ENCODE data around the gene SMAD7.
A peak's percentile ranks its signal among the peaks of the same experiment; 100 is the strongest.

Gene SMAD7

DNA sequence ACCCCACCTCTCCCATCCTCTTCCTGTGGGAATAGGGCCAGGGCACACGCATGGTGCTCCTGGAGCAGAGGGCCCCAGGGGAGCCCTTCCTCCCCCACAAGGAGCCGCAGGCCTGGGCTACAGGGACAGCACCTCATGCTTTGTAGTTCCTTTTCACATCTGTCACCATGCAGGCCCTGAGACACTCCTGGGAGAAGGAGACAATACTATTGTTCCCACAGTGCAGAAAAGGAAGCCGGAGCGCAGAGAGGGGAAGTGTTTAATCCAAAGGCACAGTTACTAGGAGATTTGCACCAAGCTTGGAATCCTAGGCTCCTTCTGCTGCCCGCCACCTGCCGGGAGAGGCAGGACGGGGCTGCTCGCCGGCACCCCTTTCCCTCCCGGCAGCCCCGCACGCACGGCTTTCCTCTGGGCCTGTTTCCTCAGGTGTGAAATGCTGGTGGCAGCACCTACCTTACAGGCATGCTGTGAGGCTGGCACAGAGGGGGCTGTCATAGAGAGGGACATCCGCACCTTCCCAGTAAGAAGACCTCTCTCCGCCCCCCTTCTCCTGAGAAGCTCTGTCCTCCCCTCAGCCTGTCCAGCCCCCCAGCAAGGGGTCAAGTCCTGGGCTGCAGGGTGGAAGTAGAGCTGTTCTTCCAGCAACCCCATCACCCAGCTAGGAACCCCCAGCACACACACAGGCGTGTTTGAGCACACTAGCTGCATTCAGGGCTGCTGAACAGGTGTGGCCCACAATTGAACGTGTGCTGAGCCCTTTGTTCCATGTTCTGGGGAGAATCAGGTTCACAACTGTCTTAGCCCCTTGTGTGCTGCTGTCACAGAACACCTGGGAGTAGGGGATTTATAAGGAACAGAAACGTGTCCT lies 62.6 kb downstream of the SMAD7 start:
- DNase-seq (ENCODE audit: low read depth, low spot score) = no peak

GRCh38 chr18:48887294-48887904 lies 63.4 kb downstream of the SMAD7 start:
- no peak for DNase-seq (ENCODE audit: low read depth, low spot score)

More for the DNA sequence above, 62.6 kb downstream of the SMAD7 start:
- no peak overlapping the region for H3K27ac ChIP-seq

DNA sequence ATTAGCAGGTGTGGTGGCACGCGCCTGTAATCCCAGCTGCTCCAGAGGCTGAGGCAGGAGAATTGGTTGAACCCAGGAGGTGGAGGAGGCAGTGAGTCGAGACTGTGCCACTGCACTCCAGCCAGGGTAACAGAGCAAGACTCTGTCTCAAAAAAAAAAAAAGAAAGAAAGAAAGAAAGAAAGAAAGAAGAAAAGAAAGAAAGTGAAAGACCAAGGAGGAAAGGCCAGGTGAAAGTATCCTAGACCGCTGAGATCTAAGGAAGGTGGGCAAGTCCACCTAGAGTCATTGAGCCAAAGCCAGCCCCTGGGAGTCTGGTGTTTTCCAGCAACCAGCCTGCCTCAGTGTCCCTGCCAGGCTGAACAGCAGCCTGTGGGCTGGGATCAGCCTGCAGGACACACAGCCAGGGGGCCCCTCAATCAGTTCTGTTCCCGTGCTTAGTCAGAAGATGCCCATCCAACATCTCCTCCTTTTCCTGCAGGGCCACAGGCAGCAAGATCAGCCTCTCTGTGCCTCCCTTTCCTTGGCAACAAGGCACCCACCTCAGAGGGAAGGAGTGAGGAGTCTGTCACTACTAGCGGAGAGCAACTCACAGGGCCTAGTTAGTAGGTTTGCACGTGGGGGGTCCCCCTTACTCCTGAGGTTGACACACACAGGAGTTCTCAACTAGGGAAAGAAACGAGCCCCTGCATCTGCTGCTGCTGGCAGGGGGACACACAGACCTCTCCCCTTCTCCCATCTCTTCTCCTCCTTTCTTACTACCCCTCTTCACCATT lies 64.1 kb downstream of the SMAD7 start:
- no peak overlapping the region for H3K27ac ChIP-seq
- no peak for DNase-seq (ENCODE audit: low read depth, low spot score)

More at GRCh38 chr18:48887294-48887904, 63.4 kb downstream of the SMAD7 start:
- H3K27ac ChIP-seq = no peak overlapping the region

GRCh38 chr18:48885924-48886400 lies 64.8 kb downstream of the SMAD7 start:
- no peak overlapping the region for H3K27ac ChIP-seq
- DNase-seq (ENCODE audit: low read depth, low spot score) = no peak

DNA sequence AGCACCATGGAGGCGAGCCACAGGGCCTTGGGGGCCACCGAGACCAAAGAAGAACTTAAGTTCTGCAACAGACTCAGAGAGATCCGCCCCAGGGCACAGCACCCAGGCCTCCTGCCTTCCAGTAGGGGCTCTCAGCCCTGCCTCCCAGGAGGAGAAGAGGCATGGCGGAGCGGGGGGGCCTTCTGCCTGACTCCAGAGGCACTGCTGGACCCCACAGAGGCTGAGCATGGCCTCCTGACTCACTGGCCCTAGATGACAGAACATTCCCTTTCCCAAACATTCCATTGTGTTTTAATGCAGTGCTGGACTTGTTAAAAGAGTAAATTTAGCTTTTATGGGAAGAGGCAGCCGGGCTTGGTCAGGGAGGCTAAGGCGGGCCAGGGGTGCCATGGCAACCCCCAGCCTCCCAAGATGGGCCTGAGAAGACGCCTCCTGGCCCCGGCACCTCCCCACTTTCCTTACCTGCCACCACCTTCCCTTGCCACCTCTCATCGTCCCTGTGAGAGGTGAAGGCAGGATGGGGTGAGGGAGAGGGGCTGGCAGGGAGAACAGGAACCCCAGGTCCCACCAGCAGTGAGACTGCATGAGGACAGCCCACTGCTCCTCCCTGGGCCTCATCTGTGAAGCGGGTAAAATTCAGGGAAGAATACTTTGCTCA lies 65.4 kb downstream of the SMAD7 start:
- no peak overlapping the region for H3K27ac ChIP-seq
- DNase-seq (ENCODE audit: low read depth, low spot score) = no peak

DNA sequence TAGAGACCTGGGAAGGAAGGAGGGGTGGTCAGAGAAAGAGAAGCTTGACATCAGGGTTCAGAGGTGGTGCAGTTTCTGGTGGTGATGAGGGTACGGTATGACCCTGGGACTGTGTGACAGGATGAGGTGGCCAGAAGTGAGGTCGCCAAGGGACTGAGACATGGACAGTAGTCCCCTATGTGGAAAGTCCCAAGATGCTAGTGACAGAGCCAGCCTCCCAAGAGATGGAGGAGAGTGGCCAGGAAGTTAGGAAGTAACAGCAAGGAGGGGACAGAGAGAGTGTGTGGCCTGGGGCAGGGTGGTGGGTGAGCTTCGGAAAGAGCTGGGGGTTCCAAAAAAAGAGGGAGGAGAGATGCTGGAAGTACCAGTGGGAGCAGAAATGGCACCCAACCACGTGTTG lies 66.0 kb downstream of the SMAD7 start:
- H3K27ac ChIP-seq = no peak overlapping the region
- DNase-seq (ENCODE audit: low read depth, low spot score) = no peak

GRCh38 chr18:48884306-48884705 lies 66.5 kb downstream of the SMAD7 start:
- no peak overlapping the region for H3K27ac ChIP-seq
- no peak for DNase-seq (ENCODE audit: low read depth, low spot score)

- DNase-seq (ENCODE audit: low read depth, low spot score) = no peak
- no peak overlapping the region for H3K27ac ChIP-seq
These were observed 68.4 kb downstream of the SMAD7 start for GRCh38 chr18:48882379-48882778.

GRCh38 chr18:48880931-48881330 lies 69.8 kb downstream of the SMAD7 start:
- DNase-seq (ENCODE audit: low read depth, low spot score) = no peak
- H3K27ac ChIP-seq = no peak overlapping the region

- peak; percentile 27 for DNase-seq (ENCODE audit: low read depth, low spot score)
- H3K27ac ChIP-seq = no peak overlapping the region
These were observed 71.7 kb downstream of the SMAD7 start for GRCh38 chr18:48879008-48879431.

- no peak overlapping the region for H3K27ac ChIP-seq
- no peak for DNase-seq (ENCODE audit: low read depth, low spot score)
These were observed 72.3 kb downstream of the SMAD7 start for GRCh38 chr18:48878471-48878870.

DNA sequence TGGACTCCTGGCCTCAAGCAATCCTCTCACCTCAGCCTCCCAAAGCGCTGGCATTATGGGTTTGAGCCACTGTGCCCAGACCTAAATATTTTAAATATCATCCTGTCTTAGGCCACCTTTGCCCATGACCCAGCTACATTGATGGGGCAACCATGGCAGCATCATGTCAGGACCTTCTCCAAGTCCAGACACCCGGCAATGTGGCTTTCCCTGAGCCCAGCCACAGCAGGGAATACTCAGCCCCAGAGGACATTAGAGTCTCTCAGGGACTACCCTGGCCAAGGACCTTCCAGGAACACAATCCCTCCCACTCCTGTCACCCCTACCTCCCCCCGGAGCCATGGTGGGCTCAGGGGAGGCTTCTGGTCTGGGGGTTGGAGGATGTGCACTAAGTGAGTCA lies 72.8 kb downstream of the SMAD7 start:
- H3K27ac ChIP-seq = no peak overlapping the region
- DNase-seq (ENCODE audit: low read depth, low spot score) = no peak

DNA sequence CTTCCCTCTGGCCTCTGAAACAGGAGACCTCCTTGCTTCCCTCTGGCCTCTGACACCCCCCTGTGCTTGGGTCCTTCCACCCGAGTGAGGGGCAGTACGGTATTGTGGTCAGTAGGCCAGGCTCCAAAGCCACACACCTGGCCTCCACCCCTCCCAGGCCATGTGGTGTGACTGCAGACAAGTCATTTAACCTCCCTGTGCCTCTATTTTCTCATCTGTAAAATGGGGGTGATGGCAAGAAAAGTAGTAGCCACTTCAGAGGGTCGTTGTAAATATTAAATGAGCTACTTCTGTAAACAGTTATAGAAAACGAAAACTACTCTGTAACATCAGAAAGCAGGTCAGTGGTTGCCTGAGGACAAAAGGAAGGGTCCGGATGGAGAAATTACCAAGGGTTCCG lies 74.2 kb downstream of the SMAD7 start:
- DNase-seq (ENCODE audit: low read depth, low spot score) = no peak
- H3K27ac ChIP-seq = no peak overlapping the region

- H3K27ac ChIP-seq = no peak overlapping the region
- DNase-seq (ENCODE audit: low read depth, low spot score) = no peak
These were observed 74.7 kb downstream of the SMAD7 start for GRCh38 chr18:48875942-48876511.

DNA sequence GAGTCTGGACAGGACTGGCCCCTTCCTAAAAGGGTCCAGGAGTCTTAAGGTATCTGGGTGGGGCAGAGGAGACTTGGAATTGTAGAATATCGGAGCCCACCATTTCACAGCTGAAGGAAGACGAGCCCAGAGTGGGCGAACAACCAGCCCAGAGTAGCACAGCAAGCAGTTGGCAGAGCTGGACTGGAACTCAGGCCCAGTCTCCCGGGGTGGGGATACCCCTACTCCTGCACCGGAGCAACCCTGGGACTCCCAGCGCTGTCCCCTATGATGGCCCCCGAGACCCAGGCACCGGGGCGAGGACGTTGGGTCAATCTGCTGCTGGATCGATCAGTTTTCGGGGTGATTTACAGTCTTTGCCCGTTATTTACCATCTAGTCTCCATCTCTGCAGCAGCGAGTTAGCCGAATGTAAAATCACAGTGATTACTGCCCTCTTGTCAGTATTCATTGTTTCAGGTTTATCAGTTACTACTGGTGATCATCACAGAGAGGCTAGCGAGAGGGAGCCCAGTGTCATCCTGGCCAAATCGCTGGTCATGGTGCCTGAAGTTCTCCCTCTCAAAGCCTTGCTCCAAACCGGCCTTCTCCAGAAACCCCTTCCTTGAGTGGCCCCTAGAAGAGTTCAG lies 75.3 kb downstream of the SMAD7 start:
- no peak for DNase-seq (ENCODE audit: low read depth, low spot score)
- H3K27ac ChIP-seq = no peak overlapping the region

- no peak overlapping the region for H3K27ac ChIP-seq
- no peak for DNase-seq (ENCODE audit: low read depth, low spot score)
These were observed 76.0 kb downstream of the SMAD7 start for GRCh38 chr18:48874701-48875162.

DNA sequence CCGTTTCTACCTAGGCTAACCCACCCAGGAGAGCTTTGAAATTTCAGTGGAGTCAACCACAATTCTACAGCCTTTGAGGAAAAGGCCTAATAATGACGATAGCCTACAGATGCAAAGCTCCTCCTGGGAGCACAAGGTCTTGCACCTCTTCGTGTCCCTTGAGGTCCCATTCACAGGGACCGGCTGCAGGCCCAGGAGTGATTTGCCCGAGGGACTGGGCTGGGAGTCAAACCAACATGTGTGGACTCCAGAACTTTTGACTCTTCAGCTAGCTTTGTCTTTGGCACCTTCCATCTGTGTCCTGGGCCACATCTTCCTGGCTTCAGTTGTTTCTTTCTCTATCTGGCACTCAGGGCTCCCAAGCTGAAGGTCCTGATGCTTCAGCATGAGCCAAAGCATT lies 76.5 kb downstream of the SMAD7 start:
- no peak for DNase-seq (ENCODE audit: low read depth, low spot score)
- H3K27ac ChIP-seq = no peak overlapping the region

GRCh38 chr18:48872234-48873145 lies 78.3 kb downstream of the SMAD7 start:
- peak overlapping the region; percentile 66 for H3K27ac ChIP-seq

More at GRCh38 chr18:48872234-48873145, 78.3 kb downstream of the SMAD7 start:
- DNase-seq (ENCODE audit: low read depth, low spot score) = peak; percentile 22

Measured in epithelial cell of prostate (primary cell).